Measurements from ENCODE around the gene DLG1.
"Not testable (repeated sequence)": the region's sequence is repeated elsewhere in the genome, so short reads cannot be mapped to it uniquely, and the experiment has no call there.

Gene DLG1

DNA sequence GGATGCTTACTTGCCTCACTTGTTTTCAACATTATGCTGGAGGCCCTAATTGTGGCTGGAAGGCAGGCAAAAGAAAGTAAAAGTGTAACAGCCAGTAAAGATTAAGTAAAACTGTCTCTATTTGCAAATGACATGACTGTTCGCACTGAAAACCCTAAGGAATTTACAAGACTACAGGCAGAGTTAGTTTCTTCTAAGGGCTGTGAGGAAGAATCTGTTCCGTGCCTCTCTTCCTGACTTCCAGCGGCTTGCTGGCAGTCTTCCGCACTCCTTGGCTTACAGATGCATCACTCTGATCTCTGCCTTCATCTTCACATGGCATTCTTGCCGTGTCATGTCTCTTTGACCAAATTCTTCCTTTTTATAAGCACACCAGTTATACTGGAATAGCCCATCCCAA, 86.1 kb downstream of the DLG1 start:
- TF ChIP-seq POLR2A (IDR thresholded peaks at IDR 0.05; ENCODE audit: low read depth, low read length) = no peak
- no peak for DNase-seq (ENCODE audit: insufficient read length, low spot score)
- FAIRE-seq = no peak

DNA sequence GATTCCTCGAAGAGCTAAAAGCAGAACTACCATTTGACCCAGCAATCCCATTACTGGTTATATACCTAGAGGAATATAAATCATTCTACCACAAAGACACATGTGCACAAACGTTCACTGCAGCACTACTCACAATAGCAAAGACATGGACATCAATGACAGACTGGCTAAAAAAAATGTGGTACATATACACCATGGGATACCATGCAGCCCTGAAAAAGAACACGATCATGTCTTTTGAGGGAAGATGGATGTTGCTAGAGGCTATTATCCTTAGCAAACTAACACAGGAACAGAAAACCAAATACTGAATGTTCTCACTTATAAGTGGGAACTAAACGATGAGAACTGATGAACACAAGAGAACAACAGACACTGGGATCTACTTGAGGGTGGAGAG, 86.7 kb downstream of the DLG1 start:
- FAIRE-seq = not testable (repeated sequence)

DNA sequence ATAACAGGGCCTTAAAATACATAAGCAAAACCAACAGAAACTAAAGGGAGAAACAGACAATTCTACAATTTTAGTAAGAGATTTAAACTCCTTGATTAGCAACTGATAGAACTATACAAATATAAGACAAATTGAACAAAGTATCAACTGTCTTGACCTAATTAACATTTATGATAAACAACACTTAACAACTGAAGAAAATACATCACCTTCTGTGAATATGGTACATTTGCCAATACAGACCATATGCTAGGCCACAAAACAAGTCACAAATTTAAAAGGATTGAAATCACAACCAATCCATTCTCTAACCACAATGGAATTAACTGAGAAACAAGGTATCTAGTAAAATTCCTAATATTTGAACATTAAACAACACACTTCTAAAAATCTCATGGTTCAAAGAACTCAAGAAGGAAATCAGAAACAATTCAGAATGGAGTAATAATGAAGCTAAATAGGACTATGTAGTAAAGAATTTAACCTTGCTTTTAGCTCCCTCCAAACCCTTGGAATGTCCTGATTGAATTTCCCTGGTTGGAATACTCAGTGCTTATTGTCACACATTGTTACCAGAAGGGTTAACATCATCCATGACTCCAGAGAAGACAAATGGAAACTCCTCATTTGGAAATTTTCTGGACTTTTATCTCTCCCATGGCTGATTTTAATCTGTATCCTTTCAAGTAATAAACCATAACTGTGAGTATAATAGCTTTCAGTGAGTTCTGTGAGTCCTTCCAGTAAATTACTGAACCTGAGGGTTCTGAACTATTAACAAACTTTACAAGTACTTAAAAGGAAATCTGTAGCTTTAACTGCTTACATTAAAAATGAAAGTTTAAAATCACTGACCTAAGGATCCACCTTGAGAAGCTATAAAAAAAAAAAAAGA, 88.8 kb downstream of the DLG1 start:
- TF ChIP-seq POLR2A (IDR thresholded peaks at IDR 0.05; ENCODE audit: low read depth, low read length) = no peak
- FAIRE-seq (no peak), DNase-seq (ENCODE audit: insufficient read length, low spot score) (no peak)

More for the DNA sequence above, 86.7 kb downstream of the DLG1 start:
- DNase-seq (ENCODE audit: insufficient read length, low spot score) = not testable (repeated sequence)

DNA sequence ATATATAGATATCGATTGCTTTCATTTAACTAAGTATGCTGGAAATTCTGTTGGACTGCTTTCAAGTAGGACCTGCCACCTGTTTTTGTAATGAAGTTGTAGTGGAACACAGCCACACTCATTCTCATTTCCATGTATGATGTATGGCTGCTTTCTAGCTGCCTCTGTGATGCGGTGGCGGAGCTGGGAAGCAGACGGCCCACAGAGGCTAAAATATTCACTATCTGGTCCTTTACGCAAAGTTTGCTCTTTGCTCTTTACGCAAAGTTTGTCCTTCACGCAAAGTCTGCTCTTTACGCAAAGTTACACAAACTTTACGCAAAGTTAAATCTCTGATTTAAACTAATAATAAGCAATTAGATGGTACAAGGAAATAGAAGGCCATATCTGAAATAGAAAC, 91.5 kb downstream of the DLG1 start:
- TF ChIP-seq POLR2A (IDR thresholded peaks at IDR 0.05; ENCODE audit: low read depth, low read length) = no peak
- peak; percentile 71 for FAIRE-seq
- DNase-seq (ENCODE audit: insufficient read length, low spot score) = no peak

DNA sequence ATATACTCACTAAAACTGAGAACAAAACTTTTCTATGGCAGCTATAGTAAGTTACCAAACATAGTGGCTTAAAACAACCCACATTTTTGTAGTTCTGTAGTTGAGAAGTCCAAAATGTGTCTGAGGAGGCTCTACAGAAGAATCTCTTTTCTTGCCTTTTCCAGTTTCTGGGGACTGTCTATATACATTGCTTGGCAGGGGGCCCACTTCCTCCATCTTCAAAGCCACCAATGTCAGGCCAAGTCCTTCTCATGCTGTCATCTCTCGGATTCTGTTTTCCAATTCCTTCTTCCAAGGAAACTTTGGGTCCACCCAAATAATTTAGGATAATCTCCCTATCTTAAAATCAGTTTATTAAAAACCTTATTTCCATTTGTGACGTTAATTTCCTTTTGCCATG, 92.7 kb downstream of the DLG1 start:
- DNase-seq (ENCODE audit: insufficient read length, low spot score) (no peak), FAIRE-seq (no peak)
- no peak for TF ChIP-seq POLR2A (IDR thresholded peaks at IDR 0.05; ENCODE audit: low read depth, low read length)

DNA sequence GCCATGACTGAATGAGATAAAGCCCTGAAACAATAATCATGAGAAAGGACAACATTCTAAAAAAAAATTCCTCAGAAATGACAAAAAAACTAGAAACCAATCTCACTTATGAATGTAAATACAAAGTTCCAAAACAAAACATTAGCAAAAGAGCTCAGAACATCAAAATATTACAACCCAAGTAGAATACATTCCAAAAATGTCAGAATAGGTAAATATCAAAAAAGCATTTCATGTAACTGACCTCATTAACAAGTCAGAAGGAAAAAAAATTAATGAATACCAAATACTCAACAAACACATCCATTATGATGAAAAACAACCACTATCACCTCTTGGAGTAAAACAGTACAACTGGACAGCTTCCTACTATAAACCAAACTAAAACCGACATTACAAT, 93.1 kb downstream of the DLG1 start:
- FAIRE-seq (no peak), DNase-seq (ENCODE audit: insufficient read length, low spot score) (no peak)
- TF ChIP-seq POLR2A (IDR thresholded peaks at IDR 0.05; ENCODE audit: low read depth, low read length) = no peak

DNA sequence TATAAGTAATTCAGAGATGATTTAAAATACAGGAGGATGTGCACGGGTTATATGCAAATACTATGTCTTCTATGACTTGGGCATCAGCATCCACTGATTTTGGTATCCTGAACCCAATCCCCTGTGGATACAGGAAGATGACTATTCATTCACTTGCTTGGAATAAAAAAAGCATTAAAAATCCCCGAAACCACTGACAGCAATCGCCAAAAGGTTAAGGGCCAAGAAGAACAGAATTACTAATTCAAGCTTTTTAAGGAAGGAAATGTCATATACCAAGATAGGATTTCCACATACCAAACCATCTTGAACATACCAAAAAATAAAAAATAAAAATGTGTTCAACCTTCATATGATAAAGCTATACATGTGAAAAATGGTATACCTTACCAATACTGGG, 93.7 kb downstream of the DLG1 start:
- no peak for DNase-seq (ENCODE audit: insufficient read length, low spot score)
- TF ChIP-seq POLR2A (IDR thresholded peaks at IDR 0.05; ENCODE audit: low read depth, low read length) = no peak
- FAIRE-seq = no peak

DNA sequence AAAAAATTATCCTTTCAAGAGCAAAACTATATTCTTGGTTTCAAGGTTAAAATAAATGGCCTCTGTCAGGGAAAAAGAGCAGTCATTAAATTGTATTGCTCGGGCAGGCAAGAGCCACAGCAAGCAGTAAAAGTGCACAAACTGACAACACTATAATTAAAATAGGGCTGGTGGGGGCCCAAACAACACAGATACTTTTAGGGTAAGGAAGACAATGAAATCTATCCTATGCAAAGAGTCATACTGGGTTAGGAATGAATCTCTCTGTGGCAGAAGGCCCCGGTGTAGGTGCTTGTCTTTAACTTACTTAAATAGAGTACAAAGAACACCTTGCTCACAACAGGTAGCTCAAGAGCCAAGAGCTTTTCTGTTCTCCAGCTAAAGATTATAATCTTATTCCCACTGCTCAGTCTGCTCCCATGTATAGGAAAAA, 94.7 kb downstream of the DLG1 start:
- TF ChIP-seq POLR2A (IDR thresholded peaks at IDR 0.05; ENCODE audit: low read depth, low read length) = no peak
- FAIRE-seq = no peak
- no peak for DNase-seq (ENCODE audit: insufficient read length, low spot score)

DNA sequence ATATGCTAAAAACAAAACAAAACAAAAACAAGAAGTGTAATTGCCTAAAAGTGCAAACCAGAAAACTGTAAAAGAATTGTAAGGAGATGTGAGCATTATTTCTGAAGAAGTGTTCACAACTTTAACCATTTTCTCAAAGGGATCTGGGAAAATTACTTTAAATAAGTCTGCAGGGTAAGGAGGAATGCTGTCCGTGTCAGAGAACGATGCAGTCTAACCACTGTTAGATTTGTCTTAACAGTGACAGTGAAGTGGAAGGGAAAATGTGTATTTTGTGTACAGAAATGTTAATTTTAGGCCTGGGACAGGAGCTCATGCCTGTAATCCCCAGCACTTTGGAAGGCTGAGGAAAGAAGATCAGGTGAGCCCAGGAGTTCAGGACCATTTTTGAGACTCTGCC, 95.7 kb downstream of the DLG1 start:
- FAIRE-seq (no peak), DNase-seq (ENCODE audit: insufficient read length, low spot score) (no peak)
- TF ChIP-seq POLR2A (IDR thresholded peaks at IDR 0.05; ENCODE audit: low read depth, low read length) = no peak

DNA sequence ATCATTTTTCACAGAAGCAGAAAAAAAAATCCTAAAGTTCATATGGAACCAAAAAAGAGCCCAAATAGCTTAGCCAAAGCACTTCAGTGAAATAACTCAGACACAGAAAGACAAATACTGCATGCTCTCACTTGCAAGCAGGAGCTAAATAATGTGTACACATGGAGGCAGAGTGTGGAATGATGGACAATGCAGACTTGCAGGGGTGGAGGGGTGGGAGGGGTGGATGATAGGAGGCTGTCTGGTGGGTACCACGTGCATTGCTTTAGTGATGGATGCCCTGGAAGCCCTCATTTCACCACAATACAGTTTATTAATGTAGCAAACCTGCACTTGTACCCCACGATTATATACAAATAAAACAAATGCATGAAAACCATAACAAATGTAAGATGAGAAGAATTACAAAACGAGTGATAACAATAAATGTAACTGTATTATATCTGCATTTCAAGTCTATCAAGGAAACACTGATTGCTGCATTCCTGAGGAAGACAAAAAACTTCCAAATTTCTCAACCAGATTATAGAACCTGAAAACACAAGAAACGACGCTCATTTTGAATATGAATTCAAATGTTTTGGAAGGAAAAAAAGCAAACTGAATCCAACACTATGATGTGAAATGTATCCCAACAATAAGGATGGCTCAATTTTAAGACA, 96.5 kb downstream of the DLG1 start:
- FAIRE-seq (peak; percentile 84), DNase-seq (ENCODE audit: insufficient read length, low spot score) (no peak)
- no peak for TF ChIP-seq POLR2A (IDR thresholded peaks at IDR 0.05; ENCODE audit: low read depth, low read length)

DNA sequence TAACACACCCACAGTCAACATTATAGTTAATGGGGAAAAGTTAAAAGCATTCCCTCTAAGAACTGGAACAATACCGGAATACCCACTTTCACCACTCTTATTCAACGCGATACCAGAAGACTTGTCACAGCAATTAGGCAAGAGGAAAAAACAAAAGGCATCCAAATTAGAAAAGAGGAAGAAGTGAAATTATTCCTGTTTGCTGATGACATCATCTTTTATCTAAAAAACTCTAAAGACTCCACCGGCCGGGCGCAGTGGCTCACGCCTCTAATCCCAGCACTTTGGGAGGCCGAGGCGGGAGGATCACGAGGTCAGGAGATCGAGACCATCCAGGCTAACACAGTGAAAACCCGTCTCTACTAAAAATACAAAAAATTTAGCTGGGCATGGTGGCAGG, 97.6 kb downstream of the DLG1 start:
- DNase-seq (ENCODE audit: insufficient read length, low spot score); FAIRE-seq: not testable (repeated sequence)

DNA sequence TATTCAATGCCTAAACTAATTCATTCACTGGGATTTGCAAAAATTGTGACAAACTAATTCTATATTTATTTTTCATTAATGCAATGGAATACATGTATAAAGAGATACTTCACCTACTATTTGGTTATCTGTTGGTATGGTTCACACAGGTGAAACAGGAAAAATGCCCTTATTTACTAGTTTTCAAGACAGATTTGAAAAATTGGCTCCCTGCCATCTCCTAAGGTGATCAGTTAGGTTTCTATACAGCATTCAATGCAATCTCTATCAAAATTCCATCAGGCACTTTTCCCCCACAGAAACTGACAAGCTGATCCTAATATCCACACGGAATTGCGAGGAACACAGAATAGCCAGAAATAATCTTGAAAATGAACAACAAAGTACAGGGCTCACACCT, 101.1 kb downstream of the DLG1 start:
- DNase-seq (ENCODE audit: insufficient read length, low spot score) = no peak
- TF ChIP-seq POLR2A (IDR thresholded peaks at IDR 0.05; ENCODE audit: low read depth, low read length) = no peak
- peak; percentile 62 for FAIRE-seq

DNA sequence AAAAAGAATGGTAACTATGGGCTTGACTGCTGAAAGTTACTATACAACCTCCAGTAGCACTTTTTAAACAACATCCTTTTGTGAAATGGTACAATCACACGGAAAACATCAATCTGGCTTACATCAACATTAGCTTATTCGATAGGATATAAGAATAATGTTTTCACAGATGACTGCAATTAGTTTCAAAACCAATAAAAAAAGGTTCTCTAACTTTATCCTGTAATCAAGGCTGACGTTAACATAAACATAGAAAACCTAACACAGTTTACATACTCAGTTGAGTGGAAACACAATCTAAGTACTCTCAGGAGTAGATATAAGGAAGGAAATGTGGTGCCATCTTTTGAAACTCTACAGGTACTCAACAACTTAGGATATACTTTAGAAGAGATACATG, 102.2 kb downstream of the DLG1 start:
- TF ChIP-seq POLR2A (IDR thresholded peaks at IDR 0.05; ENCODE audit: low read depth, low read length) = no peak
- FAIRE-seq (peak; percentile 82), DNase-seq (ENCODE audit: insufficient read length, low spot score) (no peak)

DNA sequence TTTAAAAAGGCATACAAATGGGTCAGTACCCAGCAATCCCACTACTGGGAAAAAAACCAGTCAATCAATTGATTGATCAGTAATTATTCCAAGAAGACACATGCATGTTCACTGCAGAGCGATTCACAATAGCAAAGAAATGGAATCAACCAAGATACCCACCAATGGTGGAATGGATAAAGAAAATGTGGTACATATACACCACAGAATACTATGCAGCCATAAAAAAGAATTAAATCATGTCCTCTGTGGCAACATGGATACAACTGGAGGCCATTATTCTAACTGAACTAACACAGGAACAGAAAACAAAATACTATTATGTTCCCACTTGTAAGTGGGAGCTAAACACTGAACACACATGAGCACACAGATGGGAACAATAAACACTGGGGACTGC, 103.1 kb downstream of the DLG1 start:
- TF ChIP-seq POLR2A (IDR thresholded peaks at IDR 0.05; ENCODE audit: low read depth, low read length) = no peak
- DNase-seq (ENCODE audit: insufficient read length, low spot score) (no peak), FAIRE-seq (no peak)

DNA sequence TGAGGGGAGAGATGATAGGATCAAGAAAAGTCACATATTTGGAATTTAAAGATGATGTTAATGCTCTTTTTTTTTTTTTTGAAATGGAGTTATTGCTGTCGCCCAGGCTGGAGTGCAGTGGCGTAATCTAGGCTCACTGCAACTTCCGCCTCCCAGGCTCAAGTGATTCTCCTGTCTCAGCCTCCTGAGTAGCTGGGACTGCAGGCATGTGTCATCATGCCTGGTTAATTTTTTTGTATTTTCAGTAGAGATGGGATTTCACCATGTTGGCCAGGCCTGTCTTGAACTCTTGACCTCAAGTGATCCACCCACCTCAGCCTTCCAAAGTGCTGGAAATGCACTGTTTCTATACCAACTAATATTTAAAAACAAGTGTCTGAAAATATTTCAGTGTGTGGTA, 104.7 kb downstream of the DLG1 start:
- peak; percentile 43 for FAIRE-seq
- not testable (repeated sequence) for DNase-seq (ENCODE audit: insufficient read length, low spot score)

Measured in H54 (cell line).